DND-41 (cell line): ENCODE data around the gene RNF144B.

ENCODE experiments used
- ATAC-seq: fragments of 200-7000 bp; cut with Tn5 transposase; 3 replicates; pipeline ENCODE4 v1.9.1; 2021; ENCODE audit warnings: low read depth; ENCODE audit not compliant: insufficient read depth
- DNase-seq: peaks from one replicate; pipeline ENCODE4 v3.0.0-alpha.2; 2020
- H2AFZ ChIP-seq: 2 replicates; pipeline ENCODE4 v1.6.0; 2012; ENCODE audit warnings: low read depth, low read length
- H3K27ac ChIP-seq: 2 replicates; pipeline ENCODE4 v1.5.1; 2012; ENCODE audit warnings: low read length, inconsistent platforms
- H3K27me3 ChIP-seq: fragments of 200-600 bp; sonication (generic); 2 replicates; pipeline ENCODE4 v1.6.0; 2012; ENCODE audit warnings: low read length, mild to moderate bottlenecking, inconsistent platforms; ENCODE audit not compliant: insufficient read depth, poor library complexity
- H3K36me3 ChIP-seq: 2 replicates; pipeline ENCODE4 v1.5.1; 2012; ENCODE audit warnings: low read length, inconsistent platforms; ENCODE audit not compliant: insufficient read depth
- H3K4me1 ChIP-seq: 2 replicates; pipeline ENCODE4 v1.5.1; 2012; ENCODE audit warnings: mild to moderate bottlenecking, low read length; ENCODE audit not compliant: insufficient read depth
- H3K4me2 ChIP-seq: 2 replicates; pipeline ENCODE4 v1.6.0; 2012; ENCODE audit warnings: mild to moderate bottlenecking, moderate library complexity, low read length, inconsistent platforms; ENCODE audit not compliant: insufficient read depth
- H3K4me3 ChIP-seq, 2 experiments: fragments of 200-600 bp in 1 of 2; shearing (Covaris generic) in 1 of 2; 2 replicates each; pipeline ENCODE4 v1.5.1; 2012 to 2016; ENCODE audit warnings: inconsistent platforms in 2 of 2, low read length in 2 of 2, mild to moderate bottlenecking in 2 of 2, low read depth in 1 of 2, moderate library complexity in 1 of 2
- H3K79me2 ChIP-seq: 2 replicates; pipeline ENCODE4 v1.6.0; 2012; ENCODE audit warnings: low read length, inconsistent platforms; ENCODE audit not compliant: insufficient read depth
- H3K9ac ChIP-seq: 2 replicates; pipeline ENCODE4 v1.6.0; 2012; ENCODE audit warnings: low read depth, mild to moderate bottlenecking, inconsistent platforms, low read length, moderate library complexity
- H3K9me3 ChIP-seq: 2 replicates; pipeline ENCODE4 v1.5.1; 2012; ENCODE audit warnings: low read length, moderate library complexity, mild to moderate bottlenecking, inconsistent platforms; ENCODE audit not compliant: insufficient read depth, severe bottlenecking
- H4K20me1 ChIP-seq: 2 replicates; pipeline ENCODE4 v1.6.0; 2012; ENCODE audit warnings: low read length; ENCODE audit not compliant: insufficient read depth
- EZH2 ChIP-seq: IDR thresholded peaks from 3 replicates; pipeline ENCODE4 v1.6.1; 2012; ENCODE audit warnings: borderline replicate concordance, low read depth, mild to moderate bottlenecking, moderate library complexity, low read length, inconsistent platforms; ENCODE audit not compliant: severe bottlenecking
- TF ChIP-seq, protein P1 (sequence below): IDR thresholded peaks from 2 replicates; pipeline ENCODE4 v1.5.1; 2012; ENCODE audit warnings: borderline replicate concordance, low read length, moderate library complexity, mild to moderate bottlenecking; ENCODE audit not compliant: poor library complexity, severe bottlenecking; ENCODE audit errors: extremely low read depth

The RNF144B gene

DNA sequence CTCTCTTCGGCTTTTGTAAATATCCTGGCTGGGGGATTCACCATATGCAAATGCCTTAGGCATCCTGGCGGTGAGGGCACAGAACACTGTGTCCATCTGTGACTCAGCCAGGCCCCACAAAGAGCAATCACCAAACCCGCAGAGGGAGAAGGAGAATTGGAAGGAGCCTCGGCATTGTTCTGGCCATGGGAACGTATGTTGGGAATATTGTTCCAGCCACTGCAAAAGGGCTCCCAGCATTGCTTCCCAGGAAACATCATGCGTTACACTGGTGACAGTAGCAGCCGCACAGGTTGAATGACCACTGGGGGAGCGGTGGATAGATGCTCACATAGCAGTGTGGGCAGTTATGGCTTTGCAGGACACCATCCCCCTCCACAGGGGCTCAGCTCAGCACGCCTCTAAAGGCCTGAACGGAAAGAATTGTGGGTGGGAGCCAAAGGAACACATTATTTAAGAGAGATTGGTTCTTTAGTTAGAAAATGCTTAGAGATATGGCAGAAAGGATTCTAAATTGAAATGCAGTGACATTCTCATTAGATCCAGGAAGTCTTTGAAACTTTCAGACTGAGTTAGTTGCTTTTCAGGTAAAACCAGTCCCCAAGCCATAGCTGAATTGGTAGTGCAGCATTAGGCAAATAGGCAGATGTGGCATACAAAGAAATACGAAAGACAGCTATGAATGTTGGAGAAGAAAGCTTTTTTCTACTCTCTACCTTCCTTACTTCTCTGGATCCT is 104.3 kb downstream of the RNF144B start:
- TF ChIP-seq EZH2, result no peak
- TF ChIP-seq, protein P1, sequence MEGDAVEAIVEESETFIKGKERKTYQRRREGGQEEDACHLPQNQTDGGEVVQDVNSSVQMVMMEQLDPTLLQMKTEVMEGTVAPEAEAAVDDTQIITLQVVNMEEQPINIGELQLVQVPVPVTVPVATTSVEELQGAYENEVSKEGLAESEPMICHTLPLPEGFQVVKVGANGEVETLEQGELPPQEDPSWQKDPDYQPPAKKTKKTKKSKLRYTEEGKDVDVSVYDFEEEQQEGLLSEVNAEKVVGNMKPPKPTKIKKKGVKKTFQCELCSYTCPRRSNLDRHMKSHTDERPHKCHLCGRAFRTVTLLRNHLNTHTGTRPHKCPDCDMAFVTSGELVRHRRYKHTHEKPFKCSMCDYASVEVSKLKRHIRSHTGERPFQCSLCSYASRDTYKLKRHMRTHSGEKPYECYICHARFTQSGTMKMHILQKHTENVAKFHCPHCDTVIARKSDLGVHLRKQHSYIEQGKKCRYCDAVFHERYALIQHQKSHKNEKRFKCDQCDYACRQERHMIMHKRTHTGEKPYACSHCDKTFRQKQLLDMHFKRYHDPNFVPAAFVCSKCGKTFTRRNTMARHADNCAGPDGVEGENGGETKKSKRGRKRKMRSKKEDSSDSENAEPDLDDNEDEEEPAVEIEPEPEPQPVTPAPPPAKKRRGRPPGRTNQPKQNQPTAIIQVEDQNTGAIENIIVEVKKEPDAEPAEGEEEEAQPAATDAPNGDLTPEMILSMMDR, result no peak
- no peaks in the 10 kb centered on the region for H4K20me1 ChIP-seq
- DNase-seq (no peak), ATAC-seq (no peak)
- no peak overlapping the region for H3K9ac ChIP-seq
- no peaks in the 10 kb centered on the region for H3K36me3 ChIP-seq
- no peaks in the 10 kb centered on the region for H3K4me1 ChIP-seq
- H3K4me3 ChIP-seq, result no peak overlapping the region
- H3K4me2 ChIP-seq, result no peak overlapping the region
- H3K79me2 ChIP-seq, result no peaks in the 10 kb centered on the region
- no peaks in the 10 kb centered on the region for H3K27me3 ChIP-seq
- H2AFZ ChIP-seq, result no peak overlapping the region
- no peak overlapping the region for H3K27ac ChIP-seq
- H3K9me3 ChIP-seq, result no peaks in the 10 kb centered on the region

DNA sequence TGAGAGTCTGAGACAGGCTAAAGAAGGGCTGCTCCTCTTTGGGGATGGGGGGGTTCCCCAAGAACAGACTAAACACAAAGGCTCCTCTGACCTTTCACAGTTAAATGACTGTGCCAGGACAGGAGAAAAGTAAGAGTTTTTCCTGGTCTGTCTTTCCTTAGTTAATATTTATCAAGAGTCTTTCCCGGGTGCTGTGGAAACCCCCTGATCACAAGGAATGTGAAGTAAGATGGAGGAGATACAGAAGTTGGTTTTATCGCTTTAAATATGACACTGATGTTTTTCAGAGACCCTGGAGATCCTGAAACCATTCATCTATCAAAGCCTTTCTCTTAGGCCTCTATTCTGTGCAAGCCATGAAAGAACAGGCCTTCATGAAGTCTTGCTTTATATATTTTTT is 105.8 kb downstream of the RNF144B start:
- H2AFZ ChIP-seq, result no peak overlapping the region
- no peaks in the 10 kb centered on the region for H3K9me3 ChIP-seq
- H3K4me1 ChIP-seq, result no peaks in the 10 kb centered on the region
- no peak overlapping the region for H3K4me2 ChIP-seq
- no peak overlapping the region for H3K9ac ChIP-seq
- H4K20me1 ChIP-seq, result no peaks in the 10 kb centered on the region
- H3K79me2 ChIP-seq, result no peaks in the 10 kb centered on the region
- no peak for ATAC-seq
- TF ChIP-seq, protein P1, result no peak
- TF ChIP-seq EZH2, result no peak
- H3K36me3 ChIP-seq, result no peaks in the 10 kb centered on the region
- no peaks in the 10 kb centered on the region for H3K27me3 ChIP-seq
- H3K27ac ChIP-seq, result no peak overlapping the region
- DNase-seq, result no peak
- no peak overlapping the region for H3K4me3 ChIP-seq

DNA sequence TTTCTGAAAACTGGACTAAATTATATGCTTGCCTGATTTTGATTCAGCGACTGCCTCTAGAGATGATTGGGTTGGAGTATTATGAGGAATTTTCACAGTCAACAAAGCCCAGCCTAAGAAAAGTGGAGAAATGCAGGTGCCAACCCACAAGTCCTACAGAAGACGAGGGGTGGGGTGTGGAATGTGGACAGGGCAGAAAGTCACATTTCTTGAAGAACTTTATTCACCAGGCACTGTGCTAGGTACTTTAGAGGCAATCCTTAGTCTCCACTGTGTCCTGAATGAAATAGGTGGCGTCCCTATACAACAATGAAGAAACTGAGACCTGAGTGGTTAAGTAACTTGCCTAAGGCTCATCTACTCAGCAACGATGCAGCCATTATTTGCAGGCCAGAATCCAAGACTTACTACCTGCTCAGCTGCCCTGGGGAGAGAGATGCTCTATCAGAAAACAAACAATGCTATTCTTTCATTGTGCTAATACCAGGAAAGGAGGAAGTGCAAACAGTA is 106.3 kb downstream of the RNF144B start:
- Histone ChIP-seq H3K27me3 (no peaks in the 10 kb centered on the region), H3K27ac (no peak overlapping the region), H3K4me1 (no peaks in the 10 kb centered on the region), H2AFZ (no peak overlapping the region), H3K4me3 (no peak overlapping the region), H4K20me1 (no peaks in the 10 kb centered on the region), H3K9me3 (no peaks in the 10 kb centered on the region), H3K79me2 (no peaks in the 10 kb centered on the region), H3K36me3 (no peaks in the 10 kb centered on the region), H3K4me2 (no peak overlapping the region), H3K9ac (no peak overlapping the region)
- TF ChIP-seq EZH2, result no peak
- TF ChIP-seq, protein P1, result no peak
- DNase-seq, result no peak
- ATAC-seq, result no peak
